Endodermal cell (in vitro differentiated cells): Measurements from ENCODE around the gene MAML2. TPM values are rescaled to one million over a fixed set of nuclear protein-coding genes. Genes with fewer than 3 reads are reported as not detected.

Source experiments
- DNase-seq: peaks from one replicate; pipeline ENCODE4 v3.0.0-alpha.2; 2017
- H3K27ac ChIP-seq: 2 replicates; pipeline ENCODE4 v1.5.1; 2013; ENCODE audit warnings: mild to moderate bottlenecking, low read depth, low read length, moderate library complexity
- H3K27me3 ChIP-seq: 2 replicates; pipeline ENCODE4 v1.6.1; 2013; ENCODE audit warnings: mild to moderate bottlenecking, low read length, moderate library complexity; ENCODE audit not compliant: insufficient read depth, control insufficient read depth, poor library complexity, severe bottlenecking
- H3K36me3 ChIP-seq: 2 replicates; pipeline ENCODE4 v1.7.0; 2013; ENCODE audit warnings: mild to moderate bottlenecking, low read length, moderate library complexity; ENCODE audit not compliant: control insufficient read depth, insufficient read depth
- H3K4me1 ChIP-seq: one replicate; pipeline ENCODE4 v1.7.0; 2013; ENCODE audit warnings: low read length; ENCODE audit not compliant: control insufficient read depth, insufficient read depth
- H3K4me3 ChIP-seq: 2 replicates; pipeline ENCODE4 v1.5.1; 2013; ENCODE audit warnings: mild to moderate bottlenecking, low read length, moderate library complexity
- H3K9ac ChIP-seq: 2 replicates; pipeline ENCODE4 v1.6.1; 2013; ENCODE audit warnings: mild to moderate bottlenecking, low read length, moderate library complexity; ENCODE audit not compliant: poor library complexity, severe bottlenecking; ENCODE audit errors: extremely low read depth
- H3K9me3 ChIP-seq: 2 replicates; pipeline ENCODE4 v1.6.1; 2013; ENCODE audit warnings: mild to moderate bottlenecking, low read length, moderate library complexity; ENCODE audit not compliant: control insufficient read depth
- H3K27ac Mint-ChIP-seq: 2 replicates; pipeline ENCODE4 v1.8.0; 2020; ENCODE audit warnings: mixed read lengths
- H3K27me3 Mint-ChIP-seq: 2 replicates; pipeline ENCODE4 v1.8.0; 2021; ENCODE audit warnings: mild to moderate bottlenecking, mixed read lengths; ENCODE audit not compliant: insufficient read depth
- H3K36me3 Mint-ChIP-seq: 2 replicates; pipeline ENCODE4 v1.8.0; 2020; ENCODE audit warnings: low read depth, mixed read lengths
- H3K4me1 Mint-ChIP-seq: 2 replicates; pipeline ENCODE4 v1.8.0; 2020; ENCODE audit warnings: mixed read lengths
- H3K4me3 Mint-ChIP-seq: 2 replicates; pipeline ENCODE4 v1.8.0; 2020; ENCODE audit warnings: mild to moderate bottlenecking, moderate library complexity, mixed read lengths
- H3K9me3 Mint-ChIP-seq: 2 replicates; pipeline ENCODE4 v1.8.0; 2020; ENCODE audit warnings: mild to moderate bottlenecking, mixed read lengths
- CTCF ChIP-seq: fragments of 200-600 bp; sonication (generic); conservative IDR thresholded peaks from 2 replicates; pipeline ENCODE4 v1.5.0; 2021; ENCODE audit warnings: antibody characterized with exemption, mild to moderate bottlenecking
- WGBS, 2 experiments: methylation state at CpG; one replicate each; pipeline versions ENCODE4 v1.1.5 to v1.1.7; 2013; ENCODE audit warnings: missing lambda C conversion rate in 2 of 2, mixed read lengths in 1 of 2; ENCODE audit not compliant: insufficient coverage in 1 of 2, insufficient read length in 1 of 2; 5-methylcytosine and 5-hydroxymethylcytosine counted together
- total RNA-seq, 2 donors: library from RNA; stranded (reverse); fragmentation: NEBNext Ultra II Directional in 1 of 2; extraction: Animal tissue kit (Norgen Biotek cat#: 25700) in 1 of 2; gene quantifications; 2 replicates in 1 of 2; 3 replicates in 1 of 2; pipeline ENCODE4 v1.2.1, GENCODE V29; 2021

The MAML2 gene
- total RNA-seq, 2 donors from 2014 or later = 6.6 to 8.0 TPM

GRCh38 chr11:96191752-96192151 lies 151.2 kb downstream of the MAML2 start:
- no peak for TF ChIP-seq CTCF
- DNase-seq = no peak
- Mint-ChIP-seq H3K36me3 (peaks cover 2% of the 10 kb centered on the region), H3K9me3 (peaks cover 3% of the 10 kb centered on the region), H3K27ac (no peak overlapping the region), H3K4me1 (peaks cover 35% of the 10 kb centered on the region), H3K4me3 (no peak overlapping the region), H3K27me3 (no peaks in the 10 kb centered on the region)
- H3K9ac ChIP-seq = no peak overlapping the region
- no peak overlapping the region for H3K4me3 ChIP-seq
- 91 to 93% methylated on average over 2 to 3 of the region's 4 CpGs for WGBS, 2 experiments
- no peaks in the 10 kb centered on the region for H3K36me3 ChIP-seq
- no peaks in the 10 kb centered on the region for H3K9me3 ChIP-seq
- H3K27ac ChIP-seq = no peak overlapping the region
- H3K4me1 ChIP-seq = no peaks in the 10 kb centered on the region
- H3K27me3 ChIP-seq = no peaks in the 10 kb centered on the region

DNA sequence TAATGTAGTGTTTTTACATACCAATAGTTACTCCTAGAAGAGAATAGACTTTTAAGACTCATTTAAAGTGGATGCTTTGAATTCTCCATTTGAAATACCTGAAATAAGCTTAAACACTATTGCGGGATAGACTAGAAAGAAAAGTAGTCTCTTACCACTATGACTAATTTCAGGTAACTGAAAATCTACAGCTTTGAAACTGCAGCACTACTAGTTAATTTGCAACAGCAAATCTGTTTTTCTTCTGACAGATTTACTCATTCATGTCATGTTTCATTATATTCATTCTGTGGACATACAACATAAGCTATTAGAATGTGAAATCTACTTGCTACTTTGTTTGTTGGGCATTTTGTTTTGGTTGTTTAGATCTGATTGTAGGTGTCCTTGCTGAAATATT lies 153.6 kb downstream of the MAML2 start:
- Mint-ChIP-seq H3K9me3 (peaks cover 3% of the 10 kb centered on the region), H3K4me3 (no peak overlapping the region), H3K27ac (no peak overlapping the region)

DNA sequence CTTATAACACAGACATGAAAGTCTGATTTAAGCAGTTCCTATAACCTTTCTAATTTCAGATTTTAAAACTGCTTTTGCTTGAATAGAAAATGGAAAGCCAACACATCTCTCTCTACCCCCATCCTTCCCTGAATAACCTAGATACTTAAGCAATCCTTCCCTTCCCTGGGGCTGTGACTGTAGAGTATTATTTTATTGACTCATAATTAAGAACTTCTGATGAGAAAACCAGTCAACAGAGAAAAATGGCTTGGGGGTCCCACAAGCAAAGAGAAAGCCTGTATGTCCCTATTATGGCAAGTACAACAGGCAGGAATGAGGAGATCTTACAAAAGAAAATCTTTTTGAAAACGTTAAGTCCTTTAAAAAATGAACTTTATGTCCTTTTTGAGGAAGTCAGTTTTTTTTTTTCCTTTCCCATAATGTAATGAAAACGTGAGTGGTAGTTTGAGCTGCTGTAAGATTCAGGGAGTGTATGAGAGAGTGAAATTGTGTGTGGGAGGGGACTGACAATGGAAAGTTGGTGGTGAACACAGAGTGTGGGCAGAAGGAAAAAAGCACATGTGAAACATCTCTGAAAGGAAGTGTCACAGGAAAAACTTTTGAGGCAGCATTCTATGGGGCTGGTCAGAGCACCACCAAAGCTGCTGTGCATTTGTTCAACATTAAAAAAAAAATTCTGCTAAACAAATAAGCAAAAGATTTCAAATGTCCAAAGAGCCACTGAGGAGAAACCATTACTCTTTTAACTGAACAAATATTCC lies 154.6 kb downstream of the MAML2 start:
- no peak overlapping the region for H3K27ac ChIP-seq
- TF ChIP-seq CTCF = no peak
- WGBS, 2 experiments = 73 to 75% methylated on average over 1 to 2 of the region's 2 CpGs
- H3K4me3 Mint-ChIP-seq = no peak overlapping the region
- H3K27me3 ChIP-seq = no peaks in the 10 kb centered on the region
- H3K9me3 ChIP-seq = no peaks in the 10 kb centered on the region
- H3K4me1 ChIP-seq = no peaks in the 10 kb centered on the region
- peaks cover 13% of the 10 kb centered on the region for H3K4me1 Mint-ChIP-seq
- H3K36me3 ChIP-seq = no peaks in the 10 kb centered on the region
- DNase-seq = no peak
- H3K27me3 Mint-ChIP-seq = no peaks in the 10 kb centered on the region
- H3K9me3 Mint-ChIP-seq = peaks cover 3% of the 10 kb centered on the region
- no peak overlapping the region for H3K9ac ChIP-seq
- H3K27ac Mint-ChIP-seq = no peak overlapping the region
- peaks cover 2% of the 10 kb centered on the region for H3K36me3 Mint-ChIP-seq
- no peak overlapping the region for H3K4me3 ChIP-seq

More for the DNA sequence above, 153.6 kb downstream of the MAML2 start:
- WGBS, 2 experiments = 92 to 97% methylated on average over 1 of the region's 1 CpG
- no peak overlapping the region for H3K4me3 ChIP-seq
- TF ChIP-seq CTCF = no peak
- H3K27me3 ChIP-seq = no peaks in the 10 kb centered on the region
- Mint-ChIP-seq H3K36me3 (peaks cover 2% of the 10 kb centered on the region), H3K27me3 (no peaks in the 10 kb centered on the region), H3K4me1 (peaks cover 21% of the 10 kb centered on the region)
- no peak overlapping the region for H3K9ac ChIP-seq
- no peaks in the 10 kb centered on the region for H3K36me3 ChIP-seq
- no peaks in the 10 kb centered on the region for H3K9me3 ChIP-seq
- no peak for DNase-seq
- no peak overlapping the region for H3K27ac ChIP-seq
- no peaks in the 10 kb centered on the region for H3K4me1 ChIP-seq
